Urothelium cell line (cell line): Measurements from ENCODE around the gene CAMK2D.

ENCODE experiments used
- DNase-seq: peaks from one replicate; pipeline ENCODE4 v3.0.0; 2011; ENCODE audit warnings: low spot score, mixed read lengths
- FAIRE-seq: peaks from 2 replicates; lab custom pipeline; 2011; peaks lifted over from hg19 to GRCh38; lab: Jason Lieb, UNC

The CAMK2D gene

GRCh38 chr4:113644398-113644797, 117.1 kb downstream of the CAMK2D start:
- DNase-seq (no peak), FAIRE-seq (no peak)

GRCh38 chr4:113643505-113643904, 118.0 kb downstream of the CAMK2D start:
- DNase-seq (no peak), FAIRE-seq (no peak)

- DNase-seq (no peak), FAIRE-seq (no peak)
Measured at GRCh38 chr4:113641025-113641431, 120.5 kb downstream of the CAMK2D start.

- no peak for DNase-seq
- no peak for FAIRE-seq
Measured at GRCh38 chr4:113639326-113639725, 122.2 kb downstream of the CAMK2D start.

- DNase-seq (no peak), FAIRE-seq (no peak)
Measured at GRCh38 chr4:113638562-113638832, 123.0 kb downstream of the CAMK2D start.

GRCh38 chr4:113637823-113638561, 123.5 kb downstream of the CAMK2D start:
- DNase-seq (no peak), FAIRE-seq (no peak)

GRCh38 chr4:113637363-113637762, 124.2 kb downstream of the CAMK2D start:
- no peak for FAIRE-seq
- DNase-seq = no peak

- FAIRE-seq (no peak), DNase-seq (peak; percentile 67)
Measured at GRCh38 chr4:113636877-113637276, 124.7 kb downstream of the CAMK2D start.

GRCh38 chr4:113636438-113636818, 125.1 kb downstream of the CAMK2D start:
- FAIRE-seq = no peak
- no peak for DNase-seq

- peak; percentile 30 for FAIRE-seq
Measured at GRCh38 chr4:113635739-113636437, 125.7 kb downstream of the CAMK2D start.

GRCh38 chr4:113634081-113634969, 127.2 kb downstream of the CAMK2D start:
- no peak for DNase-seq
- no peak for FAIRE-seq

More at GRCh38 chr4:113635739-113636437, 125.7 kb downstream of the CAMK2D start:
- peak; percentile 46 for DNase-seq

GRCh38 chr4:113633467-113633866, 128.1 kb downstream of the CAMK2D start:
- FAIRE-seq = no peak
- DNase-seq = no peak

- no peak for FAIRE-seq
- no peak for DNase-seq
Measured at GRCh38 chr4:113628711-113629110, 132.8 kb downstream of the CAMK2D start.

GRCh38 chr4:113627321-113627720, 134.2 kb downstream of the CAMK2D start:
- DNase-seq (no peak), FAIRE-seq (peak; percentile 30)

- FAIRE-seq = no peak
- DNase-seq = no peak
Measured at GRCh38 chr4:113625902-113626301, 135.6 kb downstream of the CAMK2D start.

- FAIRE-seq (peak; percentile 70), DNase-seq (no peak)
Measured at GRCh38 chr4:113623274-113623894, 138.2 kb downstream of the CAMK2D start.

- FAIRE-seq = no peak
- DNase-seq = no peak
Measured at GRCh38 chr4:113621633-113622032, 139.9 kb downstream of the CAMK2D start.

GRCh38 chr4:113620032-113620431, 141.5 kb downstream of the CAMK2D start:
- no peak for FAIRE-seq
- DNase-seq = no peak

- DNase-seq (no peak), FAIRE-seq (no peak)
Measured at GRCh38 chr4:113619526-113619925, 142.0 kb downstream of the CAMK2D start.

GRCh38 chr4:113618205-113618604, 143.3 kb downstream of the CAMK2D start:
- FAIRE-seq = no peak

GRCh38 chr4:113617195-113617594, 144.3 kb downstream of the CAMK2D start:
- FAIRE-seq = no peak
- DNase-seq = no peak

More at GRCh38 chr4:113618205-113618604, 143.3 kb downstream of the CAMK2D start:
- DNase-seq = no peak
